ENCODE results near the gene CTSG.
A peak's percentile ranks its signal among the peaks of the same experiment; 100 is the strongest.

CTSG gene

DNA sequence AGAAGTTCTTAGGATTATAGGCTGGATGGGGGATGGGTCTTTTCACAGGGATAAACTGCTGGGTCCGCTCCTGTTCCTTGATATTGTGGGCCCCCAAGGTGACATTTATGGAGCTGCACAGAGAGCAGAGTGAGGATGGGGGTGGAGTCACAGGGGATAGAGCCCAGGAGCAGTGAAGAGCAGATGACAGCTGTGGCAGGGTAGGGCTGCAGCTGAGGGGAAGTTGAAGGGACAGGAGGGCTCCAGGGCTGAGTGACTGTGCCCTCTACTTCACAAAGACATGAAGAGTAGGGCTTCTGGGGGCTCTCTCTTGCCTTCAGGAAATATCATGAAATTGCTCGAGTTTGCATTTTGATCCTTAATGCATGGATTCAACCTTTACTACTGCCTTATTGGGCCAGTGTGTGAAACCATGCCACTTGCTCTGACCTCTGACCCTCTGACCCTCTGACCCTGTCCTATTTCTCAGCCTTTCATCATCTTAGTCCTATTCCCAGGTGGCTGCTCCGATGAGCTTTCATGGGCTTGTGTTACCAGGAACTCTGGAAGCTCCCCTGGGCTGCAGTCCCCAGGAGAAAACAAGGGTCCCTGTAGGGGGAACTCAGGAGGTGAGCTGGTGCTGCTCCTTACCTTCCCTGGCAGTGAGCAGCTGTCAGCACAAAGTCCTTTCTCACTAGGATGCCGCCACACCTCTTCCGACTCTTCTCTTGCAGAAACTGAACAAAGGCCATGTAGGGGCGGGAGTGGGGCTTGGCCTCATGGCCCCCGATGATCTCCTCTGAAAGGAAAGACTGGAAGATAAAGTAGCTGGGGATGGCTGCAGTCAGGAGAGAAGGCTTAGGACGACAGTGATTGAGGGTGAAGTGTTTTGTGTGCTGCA, 31.8 kb upstream of the CTSG start:
- no peak overlapping the region for H3K27ac ChIP-seq
- TF ChIP-seq, protein P1, sequence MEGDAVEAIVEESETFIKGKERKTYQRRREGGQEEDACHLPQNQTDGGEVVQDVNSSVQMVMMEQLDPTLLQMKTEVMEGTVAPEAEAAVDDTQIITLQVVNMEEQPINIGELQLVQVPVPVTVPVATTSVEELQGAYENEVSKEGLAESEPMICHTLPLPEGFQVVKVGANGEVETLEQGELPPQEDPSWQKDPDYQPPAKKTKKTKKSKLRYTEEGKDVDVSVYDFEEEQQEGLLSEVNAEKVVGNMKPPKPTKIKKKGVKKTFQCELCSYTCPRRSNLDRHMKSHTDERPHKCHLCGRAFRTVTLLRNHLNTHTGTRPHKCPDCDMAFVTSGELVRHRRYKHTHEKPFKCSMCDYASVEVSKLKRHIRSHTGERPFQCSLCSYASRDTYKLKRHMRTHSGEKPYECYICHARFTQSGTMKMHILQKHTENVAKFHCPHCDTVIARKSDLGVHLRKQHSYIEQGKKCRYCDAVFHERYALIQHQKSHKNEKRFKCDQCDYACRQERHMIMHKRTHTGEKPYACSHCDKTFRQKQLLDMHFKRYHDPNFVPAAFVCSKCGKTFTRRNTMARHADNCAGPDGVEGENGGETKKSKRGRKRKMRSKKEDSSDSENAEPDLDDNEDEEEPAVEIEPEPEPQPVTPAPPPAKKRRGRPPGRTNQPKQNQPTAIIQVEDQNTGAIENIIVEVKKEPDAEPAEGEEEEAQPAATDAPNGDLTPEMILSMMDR (IDR thresholded peaks at IDR 0.05; ENCODE audit: low read depth, low read length, missing control alignments) = no peak
- no peak for DNase-seq
- no peak overlapping the region for H3K4me3 ChIP-seq (ENCODE audit: low read depth, low read length)
- H3K27me3 ChIP-seq (replicated peaks) = no peaks in the 10 kb centered on the region
- H3K36me3 ChIP-seq (replicated peaks) = no peaks in the 10 kb centered on the region
- in situ Hi-C loops (cut with HindIII; ENCODE audit: low pct_ligation_motif_present, low sequenced_read_pairs) = no loop called here

DNA sequence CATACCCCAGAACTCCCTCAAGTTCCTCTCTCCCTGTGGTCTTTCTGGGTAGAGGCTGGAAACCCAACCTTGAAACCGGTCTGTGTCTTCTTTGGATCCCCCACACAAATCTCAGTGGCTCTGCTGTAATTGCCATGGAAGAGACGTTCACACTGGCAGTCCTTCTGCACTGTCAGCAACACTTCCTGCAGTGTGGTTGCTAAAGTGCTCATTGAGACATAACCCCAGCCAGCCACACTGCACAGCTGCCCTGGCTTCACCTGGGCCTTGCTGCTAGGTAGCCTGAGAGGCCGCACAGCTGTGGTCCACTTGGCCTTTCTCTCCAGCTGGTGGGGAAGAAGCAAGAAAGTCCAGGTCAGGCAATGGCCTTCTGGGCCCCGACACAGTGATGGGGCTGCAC, 31.0 kb upstream of the CTSG start:
- Histone ChIP-seq H3K27ac (no peak overlapping the region), H3K36me3 (replicated peaks) (no peaks in the 10 kb centered on the region), H3K27me3 (replicated peaks) (no peaks in the 10 kb centered on the region), H3K4me3 (ENCODE audit: low read depth, low read length) (no peak overlapping the region)
- no peak for DNase-seq
- TF ChIP-seq, protein P1 (IDR thresholded peaks at IDR 0.05; ENCODE audit: low read depth, low read length, missing control alignments) = no peak
- in situ Hi-C loops (cut with HindIII; ENCODE audit: low pct_ligation_motif_present, low sequenced_read_pairs) = no loop called here

DNA sequence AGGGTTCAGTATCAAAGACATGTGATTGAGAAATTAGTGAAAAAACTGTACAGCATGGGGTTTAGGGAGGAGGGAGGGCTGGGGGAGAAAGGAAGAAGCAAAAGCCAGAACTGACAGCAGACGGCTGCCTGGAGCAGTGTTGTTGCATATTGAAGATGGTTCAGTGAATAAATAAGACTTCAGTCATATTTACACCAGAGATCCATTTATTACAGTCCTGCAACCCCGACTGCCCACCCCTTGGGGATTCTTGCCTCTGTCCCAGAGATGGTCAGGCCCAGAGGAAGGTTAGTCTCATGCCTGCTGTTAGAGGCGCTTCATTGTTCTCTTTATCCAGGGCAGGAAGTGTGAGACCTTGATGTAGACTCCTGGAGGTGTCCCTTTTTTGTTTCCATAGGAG, 30.2 kb upstream of the CTSG start:
- no peaks in the 10 kb centered on the region for H3K27me3 ChIP-seq (replicated peaks)
- no peaks in the 10 kb centered on the region for H3K36me3 ChIP-seq (replicated peaks)
- TF ChIP-seq, protein P1 (IDR thresholded peaks at IDR 0.05; ENCODE audit: low read depth, low read length, missing control alignments) = no peak
- no peak overlapping the region for H3K27ac ChIP-seq
- no peak for DNase-seq
- no peak overlapping the region for H3K4me3 ChIP-seq (ENCODE audit: low read depth, low read length)
- in situ Hi-C loops (cut with HindIII; ENCODE audit: low pct_ligation_motif_present, low sequenced_read_pairs) = no loop called here

DNA sequence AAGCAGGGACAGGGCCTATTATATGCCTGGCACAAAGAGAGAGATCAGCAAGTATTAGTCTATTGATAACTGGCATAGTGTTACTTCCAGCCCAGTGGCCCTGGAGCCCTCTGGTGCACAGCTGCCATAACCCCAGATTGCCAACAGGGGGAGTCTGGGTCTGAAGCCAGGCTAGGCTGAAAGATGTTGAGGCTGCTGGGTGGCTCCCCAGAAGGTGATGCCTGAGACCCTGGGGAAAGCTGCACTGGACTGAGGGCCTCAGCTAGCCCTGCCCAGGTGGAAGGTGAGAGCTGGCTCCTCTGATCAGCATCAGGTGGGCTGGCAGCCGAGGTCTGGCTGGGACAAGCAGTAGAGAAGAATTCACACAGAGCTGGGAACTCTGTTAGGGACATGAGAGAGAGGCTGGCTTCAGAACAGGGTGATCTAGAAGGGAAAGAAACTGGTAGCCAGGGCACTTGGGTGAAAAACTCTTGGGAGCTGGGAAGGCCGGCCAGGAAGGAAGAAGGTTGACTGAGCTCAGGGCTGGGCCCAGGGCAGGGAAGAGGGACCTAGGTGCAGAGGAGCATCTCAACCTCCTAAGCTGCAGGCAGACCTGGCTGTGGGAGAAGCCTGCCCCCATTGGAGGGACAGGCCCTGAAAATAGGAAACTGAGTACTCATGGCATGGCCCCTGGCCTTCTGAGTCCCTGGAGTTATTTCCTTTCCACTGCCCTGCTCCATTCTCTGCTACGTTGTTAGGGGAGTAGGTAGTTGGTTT, 29.6 kb upstream of the CTSG start:
- no peak for DNase-seq
- in situ Hi-C loops (cut with HindIII; ENCODE audit: low pct_ligation_motif_present, low sequenced_read_pairs) = no loop called here
- Histone ChIP-seq H3K27ac (no peak overlapping the region), H3K36me3 (replicated peaks) (no peaks in the 10 kb centered on the region), H3K27me3 (replicated peaks) (no peaks in the 10 kb centered on the region), H3K4me3 (ENCODE audit: low read depth, low read length) (no peak overlapping the region)
- TF ChIP-seq, protein P1 (IDR thresholded peaks at IDR 0.05; ENCODE audit: low read depth, low read length, missing control alignments) = peak; percentile 31

DNA sequence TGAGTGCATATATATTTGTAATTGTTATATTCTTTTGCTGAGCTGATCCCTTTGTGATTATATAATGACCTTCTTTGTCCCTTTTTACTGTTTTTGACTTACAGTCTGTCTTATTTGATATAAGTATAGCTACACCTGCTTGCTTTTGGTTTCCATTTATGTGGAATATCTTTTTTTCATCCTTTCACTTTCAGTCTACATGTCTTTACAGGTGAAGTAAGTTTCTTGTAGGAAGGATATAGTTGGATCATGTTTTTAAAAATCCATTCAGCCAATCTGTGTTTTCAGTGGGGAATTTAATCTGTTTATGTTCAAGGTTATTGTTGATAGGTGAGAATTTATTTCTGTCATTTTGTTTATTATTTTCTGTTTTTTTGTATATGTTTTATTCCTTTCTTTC, 21.4 kb upstream of the CTSG start:
- no peak overlapping the region for H3K4me3 ChIP-seq (ENCODE audit: low read depth, low read length)
- DNase-seq = no peak

More for the DNA sequence above, 21.4 kb upstream of the CTSG start:
- Histone ChIP-seq H3K27me3 (replicated peaks) (no peaks in the 10 kb centered on the region), H3K36me3 (replicated peaks) (no peaks in the 10 kb centered on the region), H3K27ac (no peak overlapping the region)
- in situ Hi-C loops (cut with HindIII; ENCODE audit: low pct_ligation_motif_present, low sequenced_read_pairs) = no loop called here
- TF ChIP-seq, protein P1 (IDR thresholded peaks at IDR 0.05; ENCODE audit: low read depth, low read length, missing control alignments) = no peak

Measured in brain microvascular endothelial cell (primary cell).